H1 (cell line): ENCODE measurements around the gene ZNF598. TPM values are rescaled to one million over a fixed set of nuclear protein-coding genes. Genes with fewer than 3 reads are reported as not detected.
A peak's percentile ranks its signal among the peaks of the same experiment; 100 is the strongest.

Experiments
- CTCF ChIA-PET: fragments of 300-600 bp; sonication (Branson Sonifier 250); formaldehyde crosslinking; loops from one replicate; lab custom pipeline; 2021; ENCODE audit not compliant: partially characterized antibody; lab: Charles Lee
- POLR2A ChIA-PET: fragments of 300-600 bp; sonication (Branson Sonifier 250); formaldehyde crosslinking; loops from one replicate; lab custom pipeline; 2021; ENCODE audit warnings: inconsistent platforms; ENCODE audit not compliant: partially characterized antibody; lab: Charles Lee
- DNase-seq, 2 experiments: peaks; one replicate each; pipeline versions ENCODE4 v3.0.0 to v3.0.0-alpha.2; 2010 to 2022; ENCODE audit warnings: low spot score in 2 of 2, low read depth in 1 of 2, mixed read lengths in 1 of 2
- FAIRE-seq: peaks from 2 replicates; lab custom pipeline; 2011; peaks lifted over from hg19 to GRCh38; lab: Jason Lieb, UNC
- H2AFZ ChIP-seq: 2 replicates; pipeline ENCODE4 v1.8.1; 2012; ENCODE audit warnings: low read length, inconsistent platforms
- H2AK5ac ChIP-seq: 2 replicates; pipeline ENCODE4 v1.6.1; 2013; ENCODE audit warnings: low read depth, low read length
- H2BK120ac ChIP-seq: replicated peaks from 2 replicates; pipeline ENCODE3; 2013; ENCODE audit warnings: low read depth, low read length, inconsistent platforms
- H2BK12ac ChIP-seq: 2 replicates; pipeline ENCODE4 v1.6.1; 2013; ENCODE audit warnings: low read depth, low read length
- H2BK15ac ChIP-seq: 2 replicates; pipeline ENCODE4 v1.6.1; 2013; ENCODE audit warnings: low read length
- H2BK20ac ChIP-seq: 2 replicates; pipeline ENCODE4 v1.6.1; 2013; ENCODE audit warnings: low read length
- H2BK5ac ChIP-seq: 2 replicates; pipeline ENCODE4 v1.6.1; 2013; ENCODE audit warnings: low read depth, low read length
- H3K14ac ChIP-seq: 2 replicates; pipeline ENCODE4 v1.6.1; 2013; ENCODE audit warnings: inconsistent platforms; ENCODE audit not compliant: insufficient read length
- H3K18ac ChIP-seq: 2 replicates; pipeline ENCODE4 v1.6.1; 2013; ENCODE audit warnings: low read length; ENCODE audit errors: extremely low read depth
- H3K23ac ChIP-seq: 2 replicates; pipeline ENCODE4 v1.6.1; 2013; ENCODE audit warnings: inconsistent platforms; ENCODE audit not compliant: insufficient read length
- H3K23me2 ChIP-seq: 2 replicates; pipeline ENCODE4 v1.6.1; 2013; ENCODE audit warnings: low read depth, low read length
- H3K27ac ChIP-seq: 2 replicates; pipeline ENCODE4 v1.6.1; 2011; ENCODE audit warnings: low read depth, low read length, inconsistent platforms
- H3K27me3 ChIP-seq, 4 experiments: replicated peaks in 1 of 4; 1 replicate in 1 of 4; 2 replicates in 3 of 4; pipeline versions ENCODE4 v1.6.1 to v1.8.1; 2011 to 2013; ENCODE audit warnings: low read length in 3 of 4, mild to moderate bottlenecking in 3 of 4, inconsistent platforms in 2 of 4, mixed read lengths in 2 of 4, moderate library complexity in 1 of 4; ENCODE audit not compliant: control insufficient read depth in 3 of 4, insufficient read depth in 3 of 4; ENCODE audit errors: extremely low read depth in 1 of 4
- H3K36me3 ChIP-seq, 4 experiments: 2 replicates each; pipeline versions ENCODE4 v1.6.1 to v1.8.1; 2011 to 2013; ENCODE audit warnings: mild to moderate bottlenecking in 4 of 4, low read length in 3 of 4, moderate library complexity in 2 of 4, control low read depth in 1 of 4, inconsistent platforms in 1 of 4; ENCODE audit not compliant: insufficient read depth in 4 of 4, control insufficient read depth in 2 of 4
- H3K4ac ChIP-seq: replicated peaks from 2 replicates; pipeline ENCODE3; 2013; ENCODE audit warnings: low read length, low read depth, mixed read lengths, inconsistent platforms; ENCODE audit not compliant: insufficient read length
- H3K4me1 ChIP-seq, 4 experiments: replicated peaks in 1 of 4; 1 replicate in 1 of 4; 2 replicates in 3 of 4; pipeline versions ENCODE4 v1.6.1 to v1.8.1; 2011 to 2013; ENCODE audit warnings: low read length in 3 of 4, inconsistent platforms in 2 of 4, mixed read lengths in 1 of 4; ENCODE audit not compliant: insufficient read depth in 4 of 4, control insufficient read depth in 3 of 4
- H3K4me2 ChIP-seq, 2 experiments: 2 replicates each; pipeline versions ENCODE4 v1.6.1 to v1.8.1; 2011 to 2013; ENCODE audit warnings: low read depth in 2 of 2, low read length in 2 of 2, control low read depth in 1 of 2, inconsistent platforms in 1 of 2, mild to moderate bottlenecking in 1 of 2; ENCODE audit not compliant: insufficient read depth in 1 of 2
- H3K4me3 ChIP-seq, 4 experiments: fragments of 200-600, 300-600 bp in 1 of 4; sonication (generic), shearing (Covaris generic), sonication (Bioruptor Twin) in 1 of 4; 2 replicates each; pipeline versions ENCODE4 v1.5.1 to v1.8.1; 2011 to 2016; ENCODE audit warnings: low read length in 4 of 4, low read depth in 3 of 4, control low read depth in 2 of 4, inconsistent platforms in 2 of 4, mild to moderate bottlenecking in 2 of 4, mixed read lengths in 1 of 4, moderate library complexity in 1 of 4; ENCODE audit not compliant: insufficient read depth in 2 of 4; ENCODE audit errors: extremely low read depth in 1 of 4
- H3K56ac ChIP-seq: replicated peaks from 2 replicates; pipeline ENCODE3; 2013; ENCODE audit warnings: low read depth, mild to moderate bottlenecking, mixed read lengths, low read length, inconsistent platforms; ENCODE audit not compliant: insufficient read length
- H3K79me1 ChIP-seq: 2 replicates; pipeline ENCODE4 v1.6.1; 2013; ENCODE audit warnings: low read depth, low read length, control low read depth
- H3K79me2 ChIP-seq, 2 experiments: 2 replicates each; pipeline versions ENCODE4 v1.6.1 to v1.8.1; 2012 to 2013; ENCODE audit warnings: low read length in 2 of 2, mild to moderate bottlenecking in 2 of 2, inconsistent platforms in 1 of 2; ENCODE audit not compliant: insufficient read depth in 2 of 2, control insufficient read depth in 1 of 2
- H3K9ac ChIP-seq, 4 experiments: replicated peaks in 1 of 4; 1 replicate in 1 of 4; 2 replicates in 3 of 4; pipeline versions ENCODE4 v1.6.1 to v1.8.1; 2011 to 2013; ENCODE audit warnings: low read depth in 3 of 4, low read length in 3 of 4, control low read depth in 2 of 4, mild to moderate bottlenecking in 2 of 4, moderate library complexity in 2 of 4, inconsistent platforms in 1 of 4; ENCODE audit errors: extremely low read depth in 1 of 4
- H3K9me3 ChIP-seq, 2 experiments: 2 replicates each; pipeline versions ENCODE4 v1.6.1 to v1.8.1; 2012 to 2013; ENCODE audit warnings: mild to moderate bottlenecking in 2 of 2, moderate library complexity in 2 of 2, control low read depth in 1 of 2, inconsistent platforms in 1 of 2, low read depth in 1 of 2, low read length in 1 of 2, mixed read lengths in 1 of 2; ENCODE audit not compliant: insufficient read depth in 2 of 2
- H4K20me1 ChIP-seq, 2 experiments: replicated peaks in 1 of 2; 2 replicates each; pipeline versions ENCODE3 to v1.8.1; 2011 to 2013; ENCODE audit warnings: inconsistent platforms in 2 of 2, low read length in 2 of 2, mild to moderate bottlenecking in 1 of 2; ENCODE audit not compliant: insufficient read depth in 2 of 2, control insufficient read depth in 1 of 2
- H4K5ac ChIP-seq: 2 replicates; pipeline ENCODE4 v1.6.1; 2013; ENCODE audit warnings: low read length, low read depth, mixed read lengths, inconsistent platforms; ENCODE audit not compliant: insufficient read length
- H4K8ac ChIP-seq: 2 replicates; pipeline ENCODE4 v1.8.0; 2013; ENCODE audit warnings: mild to moderate bottlenecking, moderate library complexity, low read length, inconsistent platforms; ENCODE audit not compliant: insufficient read depth; ENCODE audit errors: extremely low read depth
- H4K91ac ChIP-seq: replicated peaks from 2 replicates; pipeline ENCODE3; 2013; ENCODE audit warnings: low read length, mixed read lengths, inconsistent platforms; ENCODE audit not compliant: insufficient read length
- BACH1 ChIP-seq: IDR thresholded peaks from 2 replicates; pipeline ENCODE4 v1.6.1; 2012; ENCODE audit warnings: low read length, improper control_type of control experiment
- CBX8 ChIP-seq: fragments of 300-800, 300-1000 bp; sonication (generic); IDR thresholded peaks from 2 replicates; pipeline ENCODE4 v1.7.1; 2016; ENCODE audit warnings: low read depth, low read length, borderline replicate concordance
- CEBPB ChIP-seq: IDR thresholded peaks from 2 replicates; pipeline ENCODE4 v1.6.1; 2012; ENCODE audit warnings: low read depth, low read length
- CREB1 ChIP-seq: IDR thresholded peaks from 2 replicates; pipeline ENCODE4 v1.6.1; 2012; ENCODE audit warnings: inconsistent platforms
- CTBP2 ChIP-seq: IDR thresholded peaks from 2 replicates; pipeline ENCODE4 v1.7.0; 2011; ENCODE audit warnings: borderline replicate concordance, mild to moderate bottlenecking, moderate library complexity, mixed read lengths, low read length; ENCODE audit not compliant: insufficient read depth, insufficient read length
- GABPA ChIP-seq: IDR thresholded peaks from 2 replicates; pipeline ENCODE4 v1.6.1; 2011; ENCODE audit warnings: mild to moderate bottlenecking, low read length, moderate library complexity, borderline replicate concordance; ENCODE audit not compliant: insufficient read depth
- KDM5A ChIP-seq: fragments of 200-600 bp; IDR thresholded peaks from 2 replicates; pipeline ENCODE4 v1.7.1; 2012; ENCODE audit warnings: mild to moderate bottlenecking, low read length, inconsistent platforms, mixed read lengths
- POLR2A ChIP-seq, 2 experiments: IDR thresholded peaks; 1 replicate in 1 of 2; 2 replicates in 1 of 2; pipeline ENCODE4 v1.6.1; 2011; ENCODE audit warnings: low read depth in 2 of 2, low read length in 2 of 2, mild to moderate bottlenecking in 2 of 2; ENCODE audit errors: control extremely low read depth in 1 of 2
- RNF2 ChIP-seq: fragments of 200-900, 300-1000 bp; sonication (generic); IDR thresholded peaks from 2 replicates; pipeline ENCODE4 v1.7.1; 2016; ENCODE audit warnings: borderline replicate concordance, low read depth, mild to moderate bottlenecking, antibody characterized with exemption, low read length; ENCODE audit not compliant: poor library complexity, severe bottlenecking; ENCODE audit errors: missing control alignments
- TAF1 ChIP-seq: IDR thresholded peaks from 2 replicates; pipeline ENCODE4 v1.6.1; 2011; ENCODE audit warnings: mild to moderate bottlenecking, low read depth, low read length
- TAF7 ChIP-seq: optimal IDR thresholded peaks from 2 replicates; pipeline ENCODE3; 2011; ENCODE audit warnings: low read depth, mild to moderate bottlenecking, inconsistent platforms, low read length, moderate library complexity, borderline replicate concordance
- YY1 ChIP-seq: IDR thresholded peaks from 2 replicates; pipeline ENCODE4 v1.6.1; 2011; ENCODE audit warnings: low read depth, mild to moderate bottlenecking, low read length
- WGBS, 2 experiments: shearing (Covaris generic) in 1 of 2; methylation state at CpG; one replicate each; pipeline versions ENCODE4 v1.1.6 to v1.1.7; 2013 to 2015; ENCODE audit warnings: low lambda C conversion rate in 2 of 2, mixed read lengths in 2 of 2, inconsistent platforms in 1 of 2, low coverage in 1 of 2, missing lambda C conversion rate in 1 of 2; ENCODE audit not compliant: insufficient replicate concordance in 2 of 2, insufficient coverage in 1 of 2, insufficient read length in 1 of 2; ENCODE audit errors: extremely low coverage in 1 of 2, missing lambda C conversion rate in 1 of 2; 5-methylcytosine and 5-hydroxymethylcytosine counted together
- polyA plus RNA-seq, 7 experiments: library from polyadenylated mRNA; depleted of rRNA in 3 of 7; stranded (reverse) in 5 of 7; unstranded in 2 of 7; fragments of >200 nt in 5 of 7; fragments of 200-250 nt in 2 of 7; gene quantifications; 1 replicate in 5 of 7; 2 replicates in 1 of 7; 4 replicates in 1 of 7; pipeline versions ENCODE4 v1.2.1 to v1.2.3, GENCODE V29; 2011 to 2013; ENCODE audit warnings: missing spikeins in 2 of 7, mixed read lengths in 2 of 7
- total RNA-seq: library from RNA; stranded (reverse); fragmentation: NEBNext Ultra II Directional; extraction: Animal tissue kit (Norgen Biotek cat#: 25700); gene quantifications from 2 replicates; pipeline ENCODE4 v1.2.1, GENCODE V29; 2021
- TF ChIP-seq, protein P1 (sequence below): IDR thresholded peaks from 2 replicates; pipeline ENCODE4 v1.6.1; 2012; ENCODE audit warnings: inconsistent platforms

Gene ZNF598
- total and polyA plus RNA-seq, 2 of the 8 experiments (the other 6 are each of a cell fraction or from before 2014, with no cell fraction given) = 29.3 to 47.6 TPM

DNA sequence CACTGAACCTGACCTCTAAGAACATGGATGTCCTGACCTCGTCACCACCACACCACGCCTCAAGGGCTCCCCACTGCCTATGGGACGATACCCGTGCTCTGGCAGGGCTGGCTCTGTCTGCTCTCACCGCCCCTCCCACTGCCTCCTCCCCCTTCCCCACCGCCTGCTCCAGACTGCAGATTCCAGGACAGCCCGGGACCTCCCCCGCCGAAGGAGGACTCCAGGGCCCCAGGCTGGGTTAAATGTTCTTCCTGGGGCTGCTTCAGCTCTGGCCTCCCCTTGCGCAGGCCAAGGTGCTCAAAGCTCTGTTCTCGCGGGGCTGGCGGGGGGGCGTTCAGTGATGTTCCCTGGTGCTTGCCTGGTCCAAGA lies 13.1 kb upstream of the ZNF598 start:
- Histone ChIP-seq H3K4ac (peak overlapping the region; percentile 69), H3K23me2 (peaks cover 15% of the 10 kb centered on the region; the same call in 1 of the 2 replicates), H3K79me2 (no peaks in the 10 kb centered on the region), H2BK12ac (no peak overlapping the region), H3K23ac (no peak overlapping the region), H4K8ac (peak overlapping the region; percentile 86; the same call in 1 of the 2 replicates), H2AFZ (0 out of 2 replicates have a peak overlapping the region, but pooled peaks have one; percentile 35), H3K4me2 (peak overlapping the region; percentile 16 to 76), H2BK5ac (no peak overlapping the region), H4K5ac (no peak overlapping the region), H3K9ac (no peak overlapping the region), H2BK15ac (peak overlapping the region; percentile 97), H3K14ac (no peak overlapping the region), H3K56ac (no peak overlapping the region), H2BK20ac (no peak overlapping the region), H4K91ac (no peak overlapping the region), H2AK5ac (no peak overlapping the region), H2BK120ac (peak overlapping the region; percentile 72), H3K79me1 (no peaks in the 10 kb centered on the region), H3K4me3 (peak overlapping the region in 3 of 4 experiments; percentile 21 to 59 (median 36); a peak in 5 of 8 replicates), H3K27me3 (peaks cover 22 to 60% (median 46%) of the 10 kb centered on the region in 4 experiments), H3K18ac (peak overlapping the region; percentile 85), H4K20me1 (peaks cover 0 to 3% of the 10 kb centered on the region in 2 experiments), H3K4me1 (peaks cover 0 to 26% (median 13%) of the 10 kb centered on the region in 4 experiments; a peak in 5 of 7 replicates), H3K36me3 (peaks cover 0 to 5% (median 0%) of the 10 kb centered on the region in 4 experiments; a peak in 1 of 8 replicates), H3K27ac (no peak overlapping the region), H3K9me3 (no peaks in the 10 kb centered on the region)
- DNase-seq = no peak
- ChIA-PET POLR2A (interaction anchor here (0.6 to 1.6 kb wide), 9 partner anchors 11 to 135 kb away, joined by 3 to 14 read pairs (median 3); partner anchors contain the start of genes RAB26, RPS2, TRAF7 and ZNF598), CTCF (interaction anchor here (0.6 to 7.5 kb wide), 34 partner anchors 10 to 890 kb away, joined by 3 to 55 read pairs (median 5); partner anchors contain the start of genes NTHL1, RAB26, TRAF7 and TSC2)
- FAIRE-seq = no peak
- 6% methylated on average over 13 of the region's 14 CpGs; no CpG with 5 or more reads in 1 of the 2 experiments for WGBS, 2 experiments
- no peak for TF ChIP-seq CTBP2
- no peak for TF ChIP-seq CEBPB
- TF ChIP-seq KDM5A = no peak
- TF ChIP-seq TAF7 = no peak
- TF ChIP-seq TAF1 = no peak
- TF ChIP-seq, protein P1, sequence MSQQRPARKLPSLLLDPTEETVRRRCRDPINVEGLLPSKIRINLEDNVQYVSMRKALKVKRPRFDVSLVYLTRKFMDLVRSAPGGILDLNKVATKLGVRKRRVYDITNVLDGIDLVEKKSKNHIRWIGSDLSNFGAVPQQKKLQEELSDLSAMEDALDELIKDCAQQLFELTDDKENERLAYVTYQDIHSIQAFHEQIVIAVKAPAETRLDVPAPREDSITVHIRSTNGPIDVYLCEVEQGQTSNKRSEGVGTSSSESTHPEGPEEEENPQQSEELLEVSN = 0 out of 2 replicates have a peak, but pooled peaks have one; percentile 17
- no peak for TF ChIP-seq POLR2A (IDR thresholded peaks at IDR 0.05; ENCODE audit: control extremely low read depth in 1 of 2, low read depth in 2 of 2, low read length in 2 of 2)
- no peak for TF ChIP-seq CBX8
- TF ChIP-seq CREB1 = peak; percentile 24; the same call in 1 of the 2 replicates
- TF ChIP-seq GABPA = no peak
- peak; percentile 63 for TF ChIP-seq BACH1
- no peak for TF ChIP-seq RNF2
- no peak for TF ChIP-seq YY1
